Astrocyte (in vitro differentiated cells and primary cell): Measurements from ENCODE around the gene MAP3K21.

Experiments used
- EZH2 ChIP-seq: IDR thresholded peaks from 2 replicates; pipeline ENCODE4 v1.6.1; 2012; ENCODE audit warnings: mild to moderate bottlenecking, low read length, inconsistent platforms; ENCODE audit not compliant: insufficient read depth
- TF ChIP-seq, protein P1 (sequence below): IDR thresholded peaks from 2 replicates; pipeline ENCODE4 v1.5.1; 2011; ENCODE audit warnings: low read depth, mild to moderate bottlenecking, inconsistent platforms, low read length, moderate library complexity; ENCODE audit not compliant: insufficient read depth

GRCh38 chr1:233331676-233332519 lies 4.4 kb downstream of the MAP3K21 start:
- TF ChIP-seq, protein P1, sequence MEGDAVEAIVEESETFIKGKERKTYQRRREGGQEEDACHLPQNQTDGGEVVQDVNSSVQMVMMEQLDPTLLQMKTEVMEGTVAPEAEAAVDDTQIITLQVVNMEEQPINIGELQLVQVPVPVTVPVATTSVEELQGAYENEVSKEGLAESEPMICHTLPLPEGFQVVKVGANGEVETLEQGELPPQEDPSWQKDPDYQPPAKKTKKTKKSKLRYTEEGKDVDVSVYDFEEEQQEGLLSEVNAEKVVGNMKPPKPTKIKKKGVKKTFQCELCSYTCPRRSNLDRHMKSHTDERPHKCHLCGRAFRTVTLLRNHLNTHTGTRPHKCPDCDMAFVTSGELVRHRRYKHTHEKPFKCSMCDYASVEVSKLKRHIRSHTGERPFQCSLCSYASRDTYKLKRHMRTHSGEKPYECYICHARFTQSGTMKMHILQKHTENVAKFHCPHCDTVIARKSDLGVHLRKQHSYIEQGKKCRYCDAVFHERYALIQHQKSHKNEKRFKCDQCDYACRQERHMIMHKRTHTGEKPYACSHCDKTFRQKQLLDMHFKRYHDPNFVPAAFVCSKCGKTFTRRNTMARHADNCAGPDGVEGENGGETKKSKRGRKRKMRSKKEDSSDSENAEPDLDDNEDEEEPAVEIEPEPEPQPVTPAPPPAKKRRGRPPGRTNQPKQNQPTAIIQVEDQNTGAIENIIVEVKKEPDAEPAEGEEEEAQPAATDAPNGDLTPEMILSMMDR, result no peak
- TF ChIP-seq EZH2, result no peak
